Activated CD8-positive, alpha-beta T cell treated with anti-CD3 and anti-CD28 coated beads for 36 hours (primary cell): ENCODE data around the gene ADGRL4. TPM values are rescaled to one million over a fixed set of nuclear protein-coding genes. Genes with fewer than 3 reads are reported as not detected.
"Not testable (repeated sequence)": the region's sequence is repeated elsewhere in the genome, so short reads cannot be mapped to it uniquely, and the experiment has no call there.

Source experiments
- ATAC-seq: fragments of 200-7000 bp; cut with Tn5 transposase; one replicate; pipeline ENCODE4 v1.10.0; 2021; ENCODE audit warnings: mild to moderate bottlenecking, moderate library complexity
- CTCF ChIA-PET: fragments of 350-600 bp; sonication (Branson Sonifier 250); formaldehyde crosslinking; loops from one replicate; lab custom pipeline; 2021; ENCODE audit warnings: antibody characterized with exemption; lab: Charles Lee
- POLR2A ChIA-PET: fragments of 350-600 bp; sonication (Branson Sonifier 250); formaldehyde crosslinking; loops from one replicate; lab custom pipeline; 2021; ENCODE audit warnings: antibody characterized with exemption; lab: Charles Lee
- DNase-seq: peaks from one replicate; pipeline ENCODE4 v3.0.0-alpha.2; 2020
- H3K27ac Mint-ChIP-seq: one replicate; pipeline ENCODE4 v1.8.0; 2021; ENCODE audit warnings: mild to moderate bottlenecking, mixed read lengths
- H3K27me3 Mint-ChIP-seq: one replicate; pipeline ENCODE4 v1.8.0; 2021; ENCODE audit warnings: mixed read lengths
- H3K36me3 Mint-ChIP-seq: one replicate; pipeline ENCODE4 v1.8.0; 2021; ENCODE audit warnings: low read depth, mixed read lengths
- H3K4me1 Mint-ChIP-seq: one replicate; pipeline ENCODE4 v1.8.0; 2021; ENCODE audit warnings: low read depth, mixed read lengths
- H3K4me3 Mint-ChIP-seq: one replicate; pipeline ENCODE4 v1.8.0; 2021; ENCODE audit warnings: mild to moderate bottlenecking, moderate library complexity, mixed read lengths
- H3K9me3 Mint-ChIP-seq: one replicate; pipeline ENCODE4 v1.8.0; 2021; ENCODE audit warnings: mixed read lengths
- CTCF ChIP-seq: fragments of 200-600 bp; IDR thresholded peaks from one replicate; pipeline ENCODE4 v1.8.0; 2022; ENCODE audit warnings: antibody characterized with exemption, mild to moderate bottlenecking
- intact Hi-C: fragments of 100-400 bp; cut with micrococcal nuclease; formaldehyde crosslinking; loops from one replicate; pipeline ENCODE4 v1.10.0; 2022
- total RNA-seq, 2 experiments: library from RNA; stranded (reverse); gene quantifications; one replicate each; pipeline ENCODE4 v1.2.3, GENCODE V29; 2021

ADGRL4 gene
- total RNA-seq, 2 experiments from 2014 or later: not detected

GRCh38 chr1:78884685-78885452 is 121.7 kb downstream of the ADGRL4 start:
- Mint-ChIP-seq H3K4me1 (no peaks in the 10 kb centered on the region), H3K27ac (no peak overlapping the region), H3K36me3 (no peaks in the 10 kb centered on the region), H3K9me3 (no peaks in the 10 kb centered on the region), H3K27me3 (peaks cover 1% of the 10 kb centered on the region), H3K4me3 (no peak overlapping the region)
- no peak for DNase-seq
- intact Hi-C loops: no loop called here
- no peak for TF ChIP-seq CTCF
- ChIA-PET CTCF (no interaction called here), POLR2A (no interaction called here)
- no peak for ATAC-seq

- ATAC-seq: no peak
- H3K36me3 Mint-ChIP-seq: no peaks in the 10 kb centered on the region
Measured at GRCh38 chr1:78880223-78880622, 126.3 kb downstream of the ADGRL4 start.

GRCh38 chr1:78875986-78876385 is 130.5 kb downstream of the ADGRL4 start:
- H3K27me3 Mint-ChIP-seq, ATAC-seq, DNase-seq, intact Hi-C loops, H3K4me1 Mint-ChIP-seq, H3K27ac Mint-ChIP-seq, H3K4me3 Mint-ChIP-seq, CTCF ChIA-PET, H3K36me3 Mint-ChIP-seq, H3K9me3 Mint-ChIP-seq, POLR2A ChIA-PET: not testable (repeated sequence)

More at GRCh38 chr1:78880223-78880622, 126.3 kb downstream of the ADGRL4 start:
- intact Hi-C loops: no loop called here
- H3K9me3 Mint-ChIP-seq: no peaks in the 10 kb centered on the region
- CTCF ChIA-PET: no interaction called here
- TF ChIP-seq CTCF: no peak
- H3K27me3 Mint-ChIP-seq: peaks cover 1% of the 10 kb centered on the region
- DNase-seq: no peak
- H3K4me1 Mint-ChIP-seq: no peaks in the 10 kb centered on the region
- POLR2A ChIA-PET: no interaction called here
- H3K4me3 Mint-ChIP-seq: no peak overlapping the region
- no peak overlapping the region for H3K27ac Mint-ChIP-seq

GRCh38 chr1:78872801-78873200 is 133.7 kb downstream of the ADGRL4 start:
- H3K27ac Mint-ChIP-seq, H3K9me3 Mint-ChIP-seq, CTCF ChIA-PET, H3K4me3 Mint-ChIP-seq, H3K4me1 Mint-ChIP-seq, POLR2A ChIA-PET, ATAC-seq, DNase-seq, H3K27me3 Mint-ChIP-seq, intact Hi-C loops, H3K36me3 Mint-ChIP-seq: not testable (repeated sequence)

GRCh38 chr1:78871249-78871648 is 135.3 kb downstream of the ADGRL4 start:
- no peak for TF ChIP-seq CTCF
- H3K36me3 Mint-ChIP-seq: no peaks in the 10 kb centered on the region
- H3K4me1 Mint-ChIP-seq: no peaks in the 10 kb centered on the region
- ATAC-seq (no peak), DNase-seq (no peak)
- H3K9me3 Mint-ChIP-seq: no peaks in the 10 kb centered on the region
- intact Hi-C loops: no loop called here
- no peaks in the 10 kb centered on the region for H3K27me3 Mint-ChIP-seq
- no peak overlapping the region for H3K27ac Mint-ChIP-seq
- POLR2A ChIA-PET: no interaction called here
- CTCF ChIA-PET: no interaction called here
- no peak overlapping the region for H3K4me3 Mint-ChIP-seq

- Mint-ChIP-seq H3K36me3 (no peaks in the 10 kb centered on the region), H3K27ac (no peak overlapping the region), H3K4me3 (no peak overlapping the region), H3K4me1 (no peaks in the 10 kb centered on the region), H3K9me3 (no peaks in the 10 kb centered on the region), H3K27me3 (no peaks in the 10 kb centered on the region)
- no peak for ATAC-seq
- POLR2A ChIA-PET: no interaction called here
- no peak for TF ChIP-seq CTCF
- DNase-seq: no peak
- intact Hi-C loops: no loop called here
- CTCF ChIA-PET: no interaction called here
Measured at GRCh38 chr1:78869136-78869535, 137.4 kb downstream of the ADGRL4 start.
